K562 (cell line): ENCODE measurements around the gene AZGP1. TPM values are rescaled to one million over a fixed set of nuclear protein-coding genes. Genes with fewer than 3 reads are reported as not detected.

Source experiments
- ATAC-seq: fragments of 200-7000 bp; cut with Tn5 transposase; 3 replicates; pipeline ENCODE4 v1.9.1; 2020; ENCODE audit warnings: moderate library complexity
- BruUV-seq: library from RNA; stranded (reverse); fragments of 400-500 nt; replicated peaks from 2 replicates; lab custom pipeline; 2021; lab: Mats Ljungman, UMichigan
- CTCF ChIA-PET: fragments of 300-600 bp; formaldehyde crosslinking; extraction: SDS; loops from one replicate; lab custom pipeline; 2021; ENCODE audit warnings: low intra/inter-chr PET ratio; lab: Yijun Ruan, JAX
- POLR2A ChIA-PET: fragments of 300-600, 350-650 bp; sonication (Branson Sonifier 250); formaldehyde crosslinking; extraction: SDS; loops from one replicate; lab custom pipeline; 2021; ENCODE audit warnings: antibody characterized with exemption, inconsistent platforms; lab: Yijun Ruan, JAX
- DNase-seq, 4 experiments: peaks; one replicate each; pipeline versions ENCODE4 v3.0.0 to v3.0.0-alpha.2; 2011 to 2018; ENCODE audit warnings: low spot score in 3 of 4, mixed read lengths in 3 of 4; ENCODE audit errors: extremely low read depth in 1 of 4
- FAIRE-seq: peaks from 2 replicates; lab custom pipeline; 2011; peaks lifted over from hg19 to GRCh38; lab: Jason Lieb, UNC
- H2AFZ ChIP-seq: 2 replicates; pipeline ENCODE4 v1.6.0; 2011; ENCODE audit warnings: low read depth, low read length, control low read depth, inconsistent platforms
- H3K27ac ChIP-seq: fragments of 200-600 bp; 3 replicates; pipeline ENCODE4 v1.8.0; 2011; ENCODE audit warnings: low read depth, mild to moderate bottlenecking, control low read depth, inconsistent platforms, low read length, moderate library complexity, mixed read lengths; ENCODE audit errors: extremely low read depth
- H3K27me3 ChIP-seq, 2 experiments: fragments of 300-600 bp in 1 of 2; 2 replicates in 1 of 2; 3 replicates in 1 of 2; pipeline versions ENCODE4 v1.6.0 to v1.8.0; 2011; ENCODE audit warnings: inconsistent platforms in 2 of 2, low read length in 2 of 2, mild to moderate bottlenecking in 1 of 2, mixed read lengths in 1 of 2, moderate library complexity in 1 of 2; ENCODE audit not compliant: control insufficient read depth in 2 of 2, insufficient read depth in 2 of 2
- H3K36me3 ChIP-seq: fragments of 300-600 bp; 3 replicates; pipeline ENCODE4 v1.8.0; 2011; ENCODE audit warnings: mild to moderate bottlenecking, low read length, inconsistent platforms; ENCODE audit not compliant: control insufficient read depth, insufficient read depth
- H3K4me1 ChIP-seq, 2 experiments: fragments of 200-600 bp in 1 of 2; replicated peaks in 1 of 2; 2 replicates in 1 of 2; 3 replicates in 1 of 2; pipeline versions ENCODE4 v1.5.1 to v1.8.0; 2011; ENCODE audit warnings: inconsistent platforms in 2 of 2, low read length in 2 of 2, mild to moderate bottlenecking in 1 of 2, mixed read lengths in 1 of 2, moderate library complexity in 1 of 2; ENCODE audit not compliant: control insufficient read depth in 2 of 2, insufficient read depth in 2 of 2
- H3K4me2 ChIP-seq: 2 replicates; pipeline ENCODE4 v1.6.1; 2011; ENCODE audit warnings: low read length, control low read depth, inconsistent platforms, mixed read lengths; ENCODE audit not compliant: insufficient read depth
- H3K4me3 ChIP-seq: fragments of 200-600 bp; sonication (generic), shearing (Covaris generic); 2 replicates; pipeline ENCODE4 v1.5.1; 2016; ENCODE audit warnings: control low read depth, inconsistent platforms
- H3K79me2 ChIP-seq: fragments of 200-600 bp; 3 replicates; pipeline ENCODE4 v1.8.0; 2011; ENCODE audit warnings: low read length, inconsistent platforms; ENCODE audit not compliant: control insufficient read depth, insufficient read depth
- H3K9ac ChIP-seq, 2 experiments: 2 replicates each; pipeline versions ENCODE4 v1.6.0 to v1.6.1; 2011; ENCODE audit warnings: low read depth in 2 of 2, low read length in 2 of 2, control low read depth in 1 of 2, inconsistent platforms in 1 of 2, mild to moderate bottlenecking in 1 of 2, mixed read lengths in 1 of 2; ENCODE audit not compliant: insufficient read depth in 1 of 2
- H3K9me1 ChIP-seq: one replicate; pipeline ENCODE4 v1.6.0; 2011; ENCODE audit warnings: inconsistent platforms, mild to moderate bottlenecking, low read length, moderate library complexity; ENCODE audit not compliant: control insufficient read depth, insufficient read depth
- H3K9me3 ChIP-seq: replicated peaks from 2 replicates; pipeline ENCODE4 v1.5.1; 2011; ENCODE audit warnings: low read depth, low read length, inconsistent platforms; ENCODE audit not compliant: control insufficient read depth, insufficient read depth
- H4K20me1 ChIP-seq: replicated peaks from 2 replicates; pipeline ENCODE4 v1.6.1; 2011; ENCODE audit warnings: low read length, inconsistent platforms, mixed read lengths; ENCODE audit not compliant: control insufficient read depth, insufficient read depth
- CC2D1A ChIP-seq: fragments of 450-650 bp; IDR thresholded peaks from 2 replicates; pipeline ENCODE4 v1.6.1; 2017; ENCODE audit warnings: mild to moderate bottlenecking
- DNMT1 ChIP-seq: fragments of 450-650 bp; IDR thresholded peaks from 2 replicates; pipeline ENCODE4 v1.6.1; 2016; ENCODE audit warnings: antibody characterized with exemption, mild to moderate bottlenecking
- DPF2 ChIP-seq: fragments of 450-650 bp; IDR thresholded peaks from 2 replicates; pipeline ENCODE4 v1.6.1; 2016
- FOXK1 ChIP-seq: sonication (generic); formaldehyde crosslinking; IDR thresholded peaks from 2 replicates; pipeline ENCODE4 v1.8.0; 2022; ENCODE audit warnings: missing genetic modification reagents, mild to moderate bottlenecking, borderline replicate concordance
- KAT8 ChIP-seq: fragments of 450-650 bp; IDR thresholded peaks from 2 replicates; pipeline ENCODE4 v1.6.1; 2016; ENCODE audit warnings: low read depth, mild to moderate bottlenecking
- NBN ChIP-seq: fragments of 450-650 bp; IDR thresholded peaks from 2 replicates; pipeline ENCODE4 v1.6.1; 2016; ENCODE audit warnings: low read depth, mild to moderate bottlenecking
- SMARCA5 ChIP-seq: fragments of 450-650 bp; IDR thresholded peaks from 2 replicates; pipeline ENCODE4 v1.6.1; 2016
- TAL1 ChIP-seq: fragments of 450-650 bp; IDR thresholded peaks from 2 replicates; pipeline ENCODE4 v1.6.1; 2016; ENCODE audit warnings: mild to moderate bottlenecking
- ZBTB34 ChIP-seq: fragments of 250-450 bp; sonication (Bioruptor Pico); IDR thresholded peaks from 2 replicates; pipeline ENCODE4 v1.8.0; 2021; ENCODE audit warnings: mild to moderate bottlenecking, moderate library complexity
- ZNF175 ChIP-seq: fragments of 200-800 bp; sonication (Bioruptor generic); IDR thresholded peaks from 2 replicates; pipeline ENCODE4 v1.6.1; 2016; ENCODE audit warnings: low read depth, mild to moderate bottlenecking, missing genetic modification characterization, missing compliant biosample characterization
- WGBS: fragments of 100-300 bp; shearing (Covaris generic); methylation state at CpG from one replicate; pipeline ENCODE4 v1.1.6; 2016; ENCODE audit warnings: low coverage, mixed read lengths; ENCODE audit not compliant: insufficient coverage; ENCODE audit errors: missing lambda C conversion rate; 5-methylcytosine and 5-hydroxymethylcytosine counted together
- in situ Hi-C: fragments of 300-500 bp; cut with MboI; formaldehyde crosslinking; loops from 4 replicates; pipeline ENCODE4 v1.15.0; 2018; ENCODE audit warnings: inconsistent platforms, mixed read lengths
- intact Hi-C: fragments of 100-400 bp; cut with micrococcal nuclease; formaldehyde crosslinking; loops from 2 replicates; pipeline ENCODE4 v1.14.2; 2022
- polyA plus RNA-seq, 8 experiments: library from polyadenylated mRNA; depleted of rRNA in 4 of 8; stranded (reverse) in 5 of 8; unstranded in 3 of 8; fragments of >200 nt; fragmentation: Nextera tagmentation in 2 of 8; fragmentation: Illumina TruSeq in 1 of 8; extraction: Ambion mirVana in 2 of 8; extraction: Trizol in 1 of 8; gene quantifications; 2 replicates each; pipeline versions ENCODE4 v1.2.1 to v1.2.3, GENCODE V29; 2011 to 2014; ENCODE audit warnings: inconsistent platforms in 1 of 8, missing spikeins in 1 of 8
- total RNA-seq, 7 experiments: library from RNA; depleted of rRNA in 6 of 7; stranded (reverse); fragments of >200 nt in 6 of 7; fragmentation: Illumina TruSeq in 2 of 7; extraction: Trizol in 2 of 7; gene quantifications; 2 replicates each; pipeline versions ENCODE4 v1.2.1 to v1.2.3, GENCODE V29; 2011 to 2021; ENCODE audit warnings: low replicate concordance in 1 of 7
- TF ChIP-seq, protein P1 (sequence below), 2 experiments: fragments of 450-650 bp; IDR thresholded peaks; 2 replicates each; pipeline ENCODE4 v1.6.1; 2018; ENCODE audit warnings: mild to moderate bottlenecking in 2 of 2, low read depth in 1 of 2; ENCODE audit not compliant: partially characterized antibody in 2 of 2

The AZGP1 gene
- total and polyA plus RNA-seq, 9 of the 15 experiments (the other 6 are each of a cell fraction or from before 2014, with no cell fraction given), result 0.18 to 0.53 TPM; not detected in 7

DNA sequence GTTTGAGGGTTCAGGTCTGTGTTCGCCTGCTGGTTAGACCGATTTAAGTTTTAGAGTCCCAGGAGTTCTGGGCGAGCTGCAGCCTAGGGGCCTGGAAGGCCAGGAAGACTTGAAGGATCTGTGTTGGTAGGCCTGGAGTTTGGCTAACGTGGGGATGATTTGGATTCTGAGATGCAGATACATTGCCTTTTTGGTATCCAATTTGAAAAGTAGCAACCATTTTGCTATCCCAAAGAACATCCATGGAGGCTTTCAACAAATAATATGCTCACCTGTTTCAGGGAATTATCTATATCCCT lies 56.1 kb downstream of the AZGP1 start:
- Histone ChIP-seq H3K36me3 (peaks cover 37% of the 10 kb centered on the region), H3K4me2 (peak overlapping the region; percentile 95), H3K9me1 (no peaks in the 10 kb centered on the region), H3K27me3 (no peaks in the 10 kb centered on the region), H3K9me3 (no peaks in the 10 kb centered on the region), H4K20me1 (peaks cover 9% of the 10 kb centered on the region; the same call in 1 of the 2 replicates), H3K4me3 (peak overlapping the region; percentile 86), H2AFZ (peak overlapping the region; percentile 96), H3K27ac (peak overlapping the region; percentile 81), H3K9ac (peak overlapping the region; percentile 90 to 97), H3K79me2 (peaks cover 52% of the 10 kb centered on the region), H3K4me1 (peaks cover 13 to 18% of the 10 kb centered on the region in 2 experiments; a peak in 4 of 5 replicates)
- intact Hi-C loops (loop anchor here (2.0 to 5.0 kb wide), 3 partner anchors 59 to 287 kb away; no protein-coding TSS in a partner anchor), in situ Hi-C loops (loop anchor here (5.0 kb wide), 2 partner anchors 73 to 208 kb away; partner anchors contain the start of gene MBLAC1)
- ATAC-seq, result no peak; the same call in 2 of the 3 replicates
- CTCF ChIA-PET, result no interaction called here
- TSS peak; percentile 87 for BruUV-seq
- FAIRE-seq, result no peak
- POLR2A ChIA-PET, result interaction anchor here (0.6 to 2.2 kb wide), 17 partner anchors 10 to 408 kb away, joined by 3 to 7 read pairs (median 5); partner anchors contain the start of genes OR2AE1, ZKSCAN1, ZNF655 and ZSCAN25
- WGBS, result 2% methylated on average over 4 of the region's 4 CpGs
- no peak for DNase-seq
- TF ChIP-seq ZNF175 (CRISPR knock-in tag) (0 out of 2 replicates have a peak, but pooled peaks have one; percentile 9), FOXK1 (CRISPR knock-in tag) (0 out of 2 replicates have a peak, but pooled peaks have one; percentile 28), CC2D1A (0 out of 2 replicates have a peak, but pooled peaks have one; percentile 37), NBN (peak; percentile 65; the same call in 1 of the 2 replicates), SMARCA5 (no peak), DPF2 (peak; percentile 3; the same call in 1 of the 2 replicates), KAT8 (0 out of 2 replicates have a peak, but pooled peaks have one; percentile 32), DNMT1 (0 out of 2 replicates have a peak, but pooled peaks have one; percentile 5), TAL1 (0 out of 2 replicates have a peak, but pooled peaks have one; percentile 7), ZBTB34 (CRISPR knock-in tag) (no peak)
- TF ChIP-seq, protein P1, sequence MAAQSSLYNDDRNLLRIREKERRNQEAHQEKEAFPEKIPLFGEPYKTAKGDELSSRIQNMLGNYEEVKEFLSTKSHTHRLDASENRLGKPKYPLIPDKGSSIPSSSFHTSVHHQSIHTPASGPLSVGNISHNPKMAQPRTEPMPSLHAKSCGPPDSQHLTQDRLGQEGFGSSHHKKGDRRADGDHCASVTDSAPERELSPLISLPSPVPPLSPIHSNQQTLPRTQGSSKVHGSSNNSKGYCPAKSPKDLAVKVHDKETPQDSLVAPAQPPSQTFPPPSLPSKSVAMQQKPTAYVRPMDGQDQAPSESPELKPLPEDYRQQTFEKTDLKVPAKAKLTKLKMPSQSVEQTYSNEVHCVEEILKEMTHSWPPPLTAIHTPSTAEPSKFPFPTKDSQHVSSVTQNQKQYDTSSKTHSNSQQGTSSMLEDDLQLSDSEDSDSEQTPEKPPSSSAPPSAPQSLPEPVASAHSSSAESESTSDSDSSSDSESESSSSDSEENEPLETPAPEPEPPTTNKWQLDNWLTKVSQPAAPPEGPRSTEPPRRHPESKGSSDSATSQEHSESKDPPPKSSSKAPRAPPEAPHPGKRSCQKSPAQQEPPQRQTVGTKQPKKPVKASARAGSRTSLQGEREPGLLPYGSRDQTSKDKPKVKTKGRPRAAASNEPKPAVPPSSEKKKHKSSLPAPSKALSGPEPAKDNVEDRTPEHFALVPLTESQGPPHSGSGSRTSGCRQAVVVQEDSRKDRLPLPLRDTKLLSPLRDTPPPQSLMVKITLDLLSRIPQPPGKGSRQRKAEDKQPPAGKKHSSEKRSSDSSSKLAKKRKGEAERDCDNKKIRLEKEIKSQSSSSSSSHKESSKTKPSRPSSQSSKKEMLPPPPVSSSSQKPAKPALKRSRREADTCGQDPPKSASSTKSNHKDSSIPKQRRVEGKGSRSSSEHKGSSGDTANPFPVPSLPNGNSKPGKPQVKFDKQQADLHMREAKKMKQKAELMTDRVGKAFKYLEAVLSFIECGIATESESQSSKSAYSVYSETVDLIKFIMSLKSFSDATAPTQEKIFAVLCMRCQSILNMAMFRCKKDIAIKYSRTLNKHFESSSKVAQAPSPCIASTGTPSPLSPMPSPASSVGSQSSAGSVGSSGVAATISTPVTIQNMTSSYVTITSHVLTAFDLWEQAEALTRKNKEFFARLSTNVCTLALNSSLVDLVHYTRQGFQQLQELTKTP (IDR thresholded peaks at IDR 0.05; ENCODE audit: low read depth in 1 of 2, partially characterized antibody in 2 of 2), result peak in 1 of 2 experiments; percentile 38
